ENCODE data around the gene BEX4.

Gene BEX4

GRCh38 chrX:103236296-103236695 is 21.4 kb downstream of the BEX4 start:
- no peak for DNase-seq

DNA sequence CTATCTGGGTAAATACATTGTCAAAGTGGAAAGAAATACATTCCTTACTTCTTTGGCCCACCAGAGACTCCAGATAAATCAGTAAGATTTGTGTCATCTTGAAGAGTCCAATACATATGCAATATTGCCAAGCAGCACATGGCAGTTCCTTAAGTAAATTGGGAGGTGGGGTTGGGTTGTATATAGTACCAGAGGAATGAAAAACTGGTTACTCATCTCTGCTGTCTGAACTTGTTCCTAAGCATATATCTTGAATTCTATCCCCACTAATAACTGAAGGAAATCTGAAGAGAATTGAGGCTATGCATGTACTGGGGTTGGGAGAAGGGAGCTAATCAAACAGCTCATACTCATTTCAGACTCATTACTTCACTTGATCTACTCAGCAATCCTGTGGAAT is 25.2 kb downstream of the BEX4 start:
- no peak for DNase-seq

- no peak for DNase-seq
These were observed 33.6 kb downstream of the BEX4 start for GRCh38 chrX:103248553-103248952.

GRCh38 chrX:103249805-103250204 is 34.9 kb downstream of the BEX4 start:
- DNase-seq: no peak

- no peak for DNase-seq
These were observed 36.1 kb downstream of the BEX4 start for GRCh38 chrX:103250977-103251376.

DNA sequence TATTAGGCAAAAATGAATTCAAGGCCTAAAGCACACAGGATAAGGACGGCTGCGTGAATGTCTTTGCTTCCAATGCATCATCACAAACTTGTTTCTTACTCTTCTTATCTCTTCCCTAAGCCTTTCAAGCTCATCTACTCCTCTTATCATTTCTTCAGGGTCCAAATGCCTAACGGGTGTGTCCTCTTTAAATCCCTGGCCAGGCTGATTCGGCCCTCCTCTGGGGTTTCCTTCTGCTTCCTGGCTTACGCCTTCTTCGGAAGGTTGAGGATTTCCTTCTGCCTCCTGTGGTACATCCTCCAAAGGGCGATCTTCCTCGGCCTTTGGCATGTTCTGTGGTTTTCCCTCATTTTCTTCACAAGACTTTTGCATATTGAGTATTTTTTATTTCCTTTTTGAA is 38.7 kb downstream of the BEX4 start:
- no peak for DNase-seq

- peak in 48 of 56 donors; percentile 1 to 70 (median 32) for DNase-seq
These were observed 39.4 kb downstream of the BEX4 start for GRCh38 chrX:103254171-103254824.

DNA sequence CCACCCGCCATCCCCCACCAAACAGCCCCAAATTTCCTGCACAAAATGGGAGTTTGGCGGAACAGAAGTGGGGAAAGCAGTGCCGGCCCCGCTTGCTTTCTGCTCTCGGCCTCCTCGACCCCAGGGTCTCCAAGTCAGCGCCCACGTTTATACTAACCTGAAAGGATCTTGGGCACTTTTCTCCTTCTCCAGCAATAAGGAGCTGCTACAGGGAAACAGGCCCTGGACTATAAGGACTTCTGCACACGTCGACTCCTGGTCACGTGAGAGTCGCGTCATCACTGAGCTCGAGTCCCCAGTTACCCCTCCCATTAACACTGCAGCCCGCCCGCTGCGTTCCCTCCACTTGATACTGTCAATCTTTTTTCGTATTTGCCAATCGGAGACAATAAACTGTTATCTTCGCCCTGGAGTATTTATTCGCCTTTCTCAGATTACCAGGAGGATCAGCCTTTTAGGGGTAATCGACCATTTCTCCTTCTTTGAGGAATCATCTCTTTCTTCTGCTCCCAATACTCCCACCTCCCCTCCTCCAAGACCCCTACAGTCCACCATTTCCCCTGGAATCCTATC is 40.1 kb downstream of the BEX4 start, which contains the start of gene TCEAL8:
Gene TCEAL8, minus strand, starts transcription at position 235 of the 573 bp plus-strand sequence. CDS start 1,176 bp downstream, outside the sequence.
- DNase-seq: peak in 55 of 56 donors; percentile 3 to 91 (median 70)

DNA sequence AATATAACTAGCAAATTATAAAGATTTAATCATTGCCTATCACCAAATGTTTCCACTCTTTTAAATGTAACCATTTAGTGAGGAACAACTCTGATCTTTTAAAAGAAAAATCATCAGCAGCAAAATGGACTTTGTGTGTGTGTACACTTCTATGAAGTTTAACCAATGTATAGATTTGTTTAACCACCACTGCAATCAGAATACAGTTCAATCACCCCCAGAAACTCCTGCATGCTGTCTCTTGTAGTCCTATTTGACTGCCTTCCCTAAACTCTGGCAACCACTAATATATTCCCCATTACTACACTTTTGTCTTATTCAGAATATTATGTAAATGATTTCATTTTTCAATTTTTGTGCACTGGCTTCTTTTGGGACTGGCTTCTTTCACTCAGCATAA is 41.7 kb downstream of the BEX4 start:
- DNase-seq: no peak

DNA sequence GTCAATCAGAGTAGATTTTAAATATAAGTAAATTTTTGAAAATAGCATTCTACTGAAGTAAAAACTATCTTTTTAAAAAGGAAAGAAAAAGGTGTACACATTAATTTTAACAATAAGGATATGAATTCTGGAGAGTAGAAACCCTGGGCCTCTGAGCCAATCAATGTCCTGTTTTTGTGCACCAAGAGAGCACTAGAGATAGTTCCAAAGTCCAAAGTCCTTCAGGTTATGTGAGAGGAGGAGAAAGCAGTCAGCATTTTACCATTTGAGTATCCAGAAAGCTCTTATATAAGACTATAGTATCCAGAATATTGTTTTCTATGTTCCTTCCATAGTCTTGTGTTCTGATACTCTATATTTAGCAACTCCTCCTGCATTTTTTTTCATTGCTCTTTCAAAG is 43.4 kb downstream of the BEX4 start:
- no peak for DNase-seq
